Panc1 (cell line): ENCODE results near the gene SLC13A1. TPM values are rescaled to one million over a fixed set of nuclear protein-coding genes. Genes with fewer than 3 reads are reported as not detected.

Experiments
- ATAC-seq: fragments of 200-7000 bp; cut with Tn5 transposase; 2 replicates; pipeline ENCODE4 v1.9.1; 2020; ENCODE audit warnings: mild to moderate bottlenecking, moderate library complexity
- BruUV-seq: library from RNA; stranded (reverse); fragments of 400-500 nt; replicated peaks from 2 replicates; lab custom pipeline; 2021; lab: Mats Ljungman, UMichigan
- CTCF ChIA-PET: fragments of 300-600 bp; sonication (Branson Sonifier 250); formaldehyde crosslinking; loops from one replicate; lab custom pipeline; 2022; ENCODE audit warnings: antibody characterized with exemption; lab: Charles Lee
- POLR2A ChIA-PET: fragments of 300-600 bp; sonication (Branson Sonifier 250); formaldehyde crosslinking; loops from one replicate; lab custom pipeline; 2022; ENCODE audit warnings: antibody characterized with exemption; lab: Charles Lee
- DNase-seq: peaks from one replicate; pipeline ENCODE4 v3.0.0-alpha.2; 2010; ENCODE audit warnings: low read depth, low spot score
- H3K27ac ChIP-seq: 2 replicates; pipeline ENCODE4 v1.5.1; 2011; ENCODE audit warnings: mild to moderate bottlenecking, low read length, inconsistent platforms
- H3K27me3 ChIP-seq: fragments of 200-500 bp; sonication (Bioruptor generic); 2 replicates; pipeline ENCODE4 v1.6.0; 2014; ENCODE audit warnings: low read length, inconsistent platforms; ENCODE audit not compliant: control insufficient read depth, insufficient read depth
- H3K36me3 ChIP-seq: fragments of 200-500 bp; sonication (Bioruptor generic); 2 replicates; pipeline ENCODE4 v1.5.1; 2014; ENCODE audit warnings: inconsistent platforms, mild to moderate bottlenecking, low read length, moderate library complexity; ENCODE audit not compliant: control insufficient read depth, insufficient read depth
- H3K4me1 ChIP-seq: 2 replicates; pipeline ENCODE4 v1.5.1; 2011; ENCODE audit warnings: inconsistent platforms, mild to moderate bottlenecking, low read length, moderate library complexity; ENCODE audit not compliant: control insufficient read depth, insufficient read depth
- H3K4me3 ChIP-seq, 2 experiments: 2 replicates each; pipeline ENCODE4 v1.5.1; 2011 to 2012; ENCODE audit warnings: low read depth in 2 of 2, low read length in 2 of 2, mild to moderate bottlenecking in 2 of 2, inconsistent platforms in 1 of 2, moderate library complexity in 1 of 2
- H3K9me3 ChIP-seq: fragments of 200-500 bp; sonication (Bioruptor generic); 2 replicates; pipeline ENCODE4 v1.5.1; 2014; ENCODE audit warnings: low read depth, mild to moderate bottlenecking, inconsistent platforms, low read length, moderate library complexity; ENCODE audit not compliant: control insufficient read depth, insufficient read depth
- POLR2AphosphoS5 ChIP-seq: IDR thresholded peaks from 2 replicates; pipeline ENCODE4 v1.6.1; 2012; ENCODE audit warnings: mild to moderate bottlenecking, low read depth, low read length, moderate library complexity
- SIN3A ChIP-seq: IDR thresholded peaks from 2 replicates; pipeline ENCODE4 v1.6.1; 2012; ENCODE audit warnings: low read depth, mild to moderate bottlenecking, low read length, moderate library complexity, borderline replicate concordance; ENCODE audit not compliant: insufficient read depth
- TCF7L2 ChIP-seq: IDR thresholded peaks from 2 replicates; pipeline ENCODE4 v1.6.1; 2011; ENCODE audit warnings: mild to moderate bottlenecking, low read depth, low read length, inconsistent platforms
- in situ Hi-C: cut with HindIII; loops from 2 replicates; pipeline ENCODE4 v1.10.0; 2016; ENCODE audit warnings: low sequenced_read_pairs, low pct_unique_long_range_greater_than_20kb
- intact Hi-C: fragments of 100-400 bp; cut with micrococcal nuclease; formaldehyde crosslinking; loops from one replicate; pipeline ENCODE4 v1.10.0; 2022; ENCODE audit not compliant: unreplicated experiment
- total RNA-seq: library from RNA; stranded (reverse); gene quantifications from one replicate; pipeline ENCODE4 v1.2.1, GENCODE V29; 2021; ENCODE audit not compliant: unreplicated experiment
- TF ChIP-seq, protein P1 (sequence below): fragments of 450-650 bp; IDR thresholded peaks from 2 replicates; pipeline ENCODE4 v1.5.1; 2017; ENCODE audit warnings: mild to moderate bottlenecking
- TF ChIP-seq, protein P2 (sequence below), 2 experiments: IDR thresholded peaks; 2 replicates each; pipeline ENCODE4 v1.6.1; 2011 to 2012; ENCODE audit warnings: low read depth in 2 of 2, control low read depth in 1 of 2, low read length in 1 of 2, mild to moderate bottlenecking in 1 of 2, moderate library complexity in 1 of 2; ENCODE audit not compliant: insufficient read depth in 1 of 2

Gene SLC13A1
- total RNA-seq, 1 experiment from 2014 or later = not detected

DNA sequence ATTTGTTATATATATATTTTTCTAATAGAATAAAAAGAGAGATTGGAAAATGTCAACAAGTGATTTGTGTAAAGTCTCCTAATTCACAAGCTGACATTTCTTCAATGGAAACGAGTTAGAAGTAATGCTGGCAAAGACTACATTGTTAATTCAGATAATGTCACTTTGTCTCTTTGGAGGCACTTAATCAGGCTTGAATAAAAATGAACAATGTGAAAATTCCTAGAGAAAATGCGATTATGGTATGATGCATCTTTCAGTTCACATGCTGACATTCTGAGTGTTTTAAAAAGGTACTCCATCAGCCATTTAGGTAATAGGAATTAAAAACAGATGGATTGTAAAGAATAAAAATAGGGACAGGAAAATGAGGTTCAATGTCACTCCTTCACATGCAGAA, 100.1 kb downstream of the SLC13A1 start:
- ChIA-PET CTCF (no interaction called here), POLR2A (no interaction called here)
- Histone ChIP-seq H3K27me3 (no peaks in the 10 kb centered on the region), H3K4me3 (no peak overlapping the region), H3K4me1 (no peaks in the 10 kb centered on the region), H3K9me3 (no peaks in the 10 kb centered on the region), H3K36me3 (no peaks in the 10 kb centered on the region), H3K27ac (no peak overlapping the region)
- TF ChIP-seq, protein P1, sequence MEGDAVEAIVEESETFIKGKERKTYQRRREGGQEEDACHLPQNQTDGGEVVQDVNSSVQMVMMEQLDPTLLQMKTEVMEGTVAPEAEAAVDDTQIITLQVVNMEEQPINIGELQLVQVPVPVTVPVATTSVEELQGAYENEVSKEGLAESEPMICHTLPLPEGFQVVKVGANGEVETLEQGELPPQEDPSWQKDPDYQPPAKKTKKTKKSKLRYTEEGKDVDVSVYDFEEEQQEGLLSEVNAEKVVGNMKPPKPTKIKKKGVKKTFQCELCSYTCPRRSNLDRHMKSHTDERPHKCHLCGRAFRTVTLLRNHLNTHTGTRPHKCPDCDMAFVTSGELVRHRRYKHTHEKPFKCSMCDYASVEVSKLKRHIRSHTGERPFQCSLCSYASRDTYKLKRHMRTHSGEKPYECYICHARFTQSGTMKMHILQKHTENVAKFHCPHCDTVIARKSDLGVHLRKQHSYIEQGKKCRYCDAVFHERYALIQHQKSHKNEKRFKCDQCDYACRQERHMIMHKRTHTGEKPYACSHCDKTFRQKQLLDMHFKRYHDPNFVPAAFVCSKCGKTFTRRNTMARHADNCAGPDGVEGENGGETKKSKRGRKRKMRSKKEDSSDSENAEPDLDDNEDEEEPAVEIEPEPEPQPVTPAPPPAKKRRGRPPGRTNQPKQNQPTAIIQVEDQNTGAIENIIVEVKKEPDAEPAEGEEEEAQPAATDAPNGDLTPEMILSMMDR = no peak
- TF ChIP-seq POLR2AphosphoS5 = no peak
- TF ChIP-seq TCF7L2 = no peak
- TF ChIP-seq SIN3A = no peak
- TF ChIP-seq, protein P2, sequence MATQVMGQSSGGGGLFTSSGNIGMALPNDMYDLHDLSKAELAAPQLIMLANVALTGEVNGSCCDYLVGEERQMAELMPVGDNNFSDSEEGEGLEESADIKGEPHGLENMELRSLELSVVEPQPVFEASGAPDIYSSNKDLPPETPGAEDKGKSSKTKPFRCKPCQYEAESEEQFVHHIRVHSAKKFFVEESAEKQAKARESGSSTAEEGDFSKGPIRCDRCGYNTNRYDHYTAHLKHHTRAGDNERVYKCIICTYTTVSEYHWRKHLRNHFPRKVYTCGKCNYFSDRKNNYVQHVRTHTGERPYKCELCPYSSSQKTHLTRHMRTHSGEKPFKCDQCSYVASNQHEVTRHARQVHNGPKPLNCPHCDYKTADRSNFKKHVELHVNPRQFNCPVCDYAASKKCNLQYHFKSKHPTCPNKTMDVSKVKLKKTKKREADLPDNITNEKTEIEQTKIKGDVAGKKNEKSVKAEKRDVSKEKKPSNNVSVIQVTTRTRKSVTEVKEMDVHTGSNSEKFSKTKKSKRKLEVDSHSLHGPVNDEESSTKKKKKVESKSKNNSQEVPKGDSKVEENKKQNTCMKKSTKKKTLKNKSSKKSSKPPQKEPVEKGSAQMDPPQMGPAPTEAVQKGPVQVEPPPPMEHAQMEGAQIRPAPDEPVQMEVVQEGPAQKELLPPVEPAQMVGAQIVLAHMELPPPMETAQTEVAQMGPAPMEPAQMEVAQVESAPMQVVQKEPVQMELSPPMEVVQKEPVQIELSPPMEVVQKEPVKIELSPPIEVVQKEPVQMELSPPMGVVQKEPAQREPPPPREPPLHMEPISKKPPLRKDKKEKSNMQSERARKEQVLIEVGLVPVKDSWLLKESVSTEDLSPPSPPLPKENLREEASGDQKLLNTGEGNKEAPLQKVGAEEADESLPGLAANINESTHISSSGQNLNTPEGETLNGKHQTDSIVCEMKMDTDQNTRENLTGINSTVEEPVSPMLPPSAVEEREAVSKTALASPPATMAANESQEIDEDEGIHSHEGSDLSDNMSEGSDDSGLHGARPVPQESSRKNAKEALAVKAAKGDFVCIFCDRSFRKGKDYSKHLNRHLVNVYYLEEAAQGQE (IDR thresholded peaks at IDR 0.05; ENCODE audit: insufficient read depth in 1 of 2, low read depth in 2 of 2, low read length in 1 of 2) = no peak
- intact Hi-C loops (no loop called here), in situ Hi-C loops (no loop called here)
- ATAC-seq (no peak), DNase-seq (no peak)
- BruUV-seq = no TSS peak

DNA sequence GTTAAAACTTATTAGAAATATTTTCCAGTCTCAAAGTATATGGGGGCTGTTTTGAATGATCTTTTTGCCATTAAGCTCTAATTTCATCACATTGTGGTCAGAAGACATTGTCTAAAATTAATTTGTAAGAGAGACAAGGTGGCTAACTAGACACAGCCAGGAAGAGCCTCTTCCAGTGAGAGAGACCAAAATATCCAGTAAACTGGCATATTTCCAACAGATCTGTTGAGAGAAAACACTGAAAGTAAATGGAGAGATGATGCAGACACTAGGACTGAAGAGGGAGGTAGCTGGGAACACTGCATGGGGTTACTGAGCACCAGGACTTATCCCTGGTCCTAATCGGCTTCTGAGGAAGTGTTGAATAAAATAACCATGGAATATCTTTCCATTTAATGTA, 102.8 kb downstream of the SLC13A1 start:
- no peak for TF ChIP-seq SIN3A
- TF ChIP-seq, protein P2 (IDR thresholded peaks at IDR 0.05; ENCODE audit: insufficient read depth in 1 of 2, low read depth in 2 of 2, low read length in 1 of 2) = no peak
- no peak for TF ChIP-seq TCF7L2
- no peak for TF ChIP-seq POLR2AphosphoS5
- TF ChIP-seq, protein P1 = no peak
- POLR2A ChIA-PET = no interaction called here

More for the DNA sequence above, 102.8 kb downstream of the SLC13A1 start:
- no peaks in the 10 kb centered on the region for H3K36me3 ChIP-seq
- no peak overlapping the region for H3K4me3 ChIP-seq
- no peaks in the 10 kb centered on the region for H3K27me3 ChIP-seq
- intact Hi-C loops (no loop called here), in situ Hi-C loops (no loop called here)
- ATAC-seq = no peak
- no peak overlapping the region for H3K27ac ChIP-seq
- H3K4me1 ChIP-seq = no peaks in the 10 kb centered on the region
- CTCF ChIA-PET = no interaction called here
- no TSS peak for BruUV-seq
- H3K9me3 ChIP-seq = no peaks in the 10 kb centered on the region
- no peak for DNase-seq
